ENCODE data around the gene CXCL16. TPM values are rescaled to one million over a fixed set of nuclear protein-coding genes. Genes with fewer than 3 reads are reported as not detected.

CXCL16 gene
- total RNA-seq, 1 donor from 2014 or later, result 3.5 TPM

GRCh38 chr17:4725646-4726310 lies 13.9 kb downstream of the CXCL16 start:
- no peak for ATAC-seq (ENCODE audit: low read depth)
- intact Hi-C loops (cut with micrococcal nuclease), result no loop called here
- peak overlapping the region; percentile 16 for H3K27ac Mint-ChIP-seq
- no peaks in the 10 kb centered on the region for H3K9me3 Mint-ChIP-seq
- H3K4me1 Mint-ChIP-seq, result peaks cover 9% of the 10 kb centered on the region
- H3K27me3 Mint-ChIP-seq, result no peaks in the 10 kb centered on the region
- no peak for DNase-seq
- no peak overlapping the region for H3K4me3 Mint-ChIP-seq
- ChIA-PET POLR2A (interaction anchor here (0.6 to 1.7 kb wide), 3 partner anchors 15 to 81 kb away, joined by 3 to 11 read pairs (median 3); partner anchors contain the start of genes ARRB2 and PLD2), CTCF (interaction anchor here (1.1 kb wide), 1 partner anchor 64 kb away, joined by 3 read pairs; no protein-coding TSS in a partner anchor)
- H3K36me3 Mint-ChIP-seq (ENCODE audit: low read depth), result peaks cover 5% of the 10 kb centered on the region
- TF ChIP-seq, protein P1, sequence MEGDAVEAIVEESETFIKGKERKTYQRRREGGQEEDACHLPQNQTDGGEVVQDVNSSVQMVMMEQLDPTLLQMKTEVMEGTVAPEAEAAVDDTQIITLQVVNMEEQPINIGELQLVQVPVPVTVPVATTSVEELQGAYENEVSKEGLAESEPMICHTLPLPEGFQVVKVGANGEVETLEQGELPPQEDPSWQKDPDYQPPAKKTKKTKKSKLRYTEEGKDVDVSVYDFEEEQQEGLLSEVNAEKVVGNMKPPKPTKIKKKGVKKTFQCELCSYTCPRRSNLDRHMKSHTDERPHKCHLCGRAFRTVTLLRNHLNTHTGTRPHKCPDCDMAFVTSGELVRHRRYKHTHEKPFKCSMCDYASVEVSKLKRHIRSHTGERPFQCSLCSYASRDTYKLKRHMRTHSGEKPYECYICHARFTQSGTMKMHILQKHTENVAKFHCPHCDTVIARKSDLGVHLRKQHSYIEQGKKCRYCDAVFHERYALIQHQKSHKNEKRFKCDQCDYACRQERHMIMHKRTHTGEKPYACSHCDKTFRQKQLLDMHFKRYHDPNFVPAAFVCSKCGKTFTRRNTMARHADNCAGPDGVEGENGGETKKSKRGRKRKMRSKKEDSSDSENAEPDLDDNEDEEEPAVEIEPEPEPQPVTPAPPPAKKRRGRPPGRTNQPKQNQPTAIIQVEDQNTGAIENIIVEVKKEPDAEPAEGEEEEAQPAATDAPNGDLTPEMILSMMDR (IDR thresholded peaks at IDR 0.05), result no peak

GRCh38 chr17:4724650-4725049 lies 15.1 kb downstream of the CXCL16 start:
- Mint-ChIP-seq H3K9me3 (no peaks in the 10 kb centered on the region), H3K27me3 (no peaks in the 10 kb centered on the region), H3K4me3 (no peak overlapping the region), H3K27ac (no peak overlapping the region), H3K4me1 (peaks cover 5% of the 10 kb centered on the region), H3K36me3 (ENCODE audit: low read depth) (peaks cover 16% of the 10 kb centered on the region)
- no peak for ATAC-seq (ENCODE audit: low read depth)
- CTCF ChIA-PET, result interaction anchor here (0.6 kb wide), 1 partner anchor 201 kb away, joined by 3 read pairs; no protein-coding TSS in a partner anchor
- no peak for DNase-seq
- intact Hi-C loops (cut with micrococcal nuclease), result no loop called here
- POLR2A ChIA-PET, result interaction anchor here (0.6 to 1.0 kb wide), 3 partner anchors 10 to 507 kb away, joined by 3 to 5 read pairs (median 3); partner anchors contain the start of gene PLD2
- TF ChIP-seq, protein P1 (IDR thresholded peaks at IDR 0.05), result no peak

- peaks cover 5% of the 10 kb centered on the region for H3K4me1 Mint-ChIP-seq
- TF ChIP-seq, protein P1 (IDR thresholded peaks at IDR 0.05), result no peak
- no peak overlapping the region for H3K27ac Mint-ChIP-seq
- intact Hi-C loops (cut with micrococcal nuclease), result no loop called here
- peaks cover 35% of the 10 kb centered on the region for H3K36me3 Mint-ChIP-seq (ENCODE audit: low read depth)
- no peak for DNase-seq
- no peak overlapping the region for H3K4me3 Mint-ChIP-seq
- no peak for ATAC-seq (ENCODE audit: low read depth)
- no peaks in the 10 kb centered on the region for H3K27me3 Mint-ChIP-seq
- H3K9me3 Mint-ChIP-seq, result no peaks in the 10 kb centered on the region
- ChIA-PET POLR2A (interaction anchor here (1.1 kb wide), 1 partner anchor 12 kb away, joined by 3 read pairs; the partner anchor contains the start of gene ARRB2), CTCF (no interaction called here)
Measured at GRCh38 chr17:4722678-4723240, 17.0 kb downstream of the CXCL16 start.

GRCh38 chr17:4721203-4722135 lies 18.3 kb downstream of the CXCL16 start:
- H3K4me1 Mint-ChIP-seq, result peaks cover 5% of the 10 kb centered on the region
- intact Hi-C loops (cut with micrococcal nuclease), result no loop called here
- H3K27me3 Mint-ChIP-seq, result no peaks in the 10 kb centered on the region
- H3K9me3 Mint-ChIP-seq, result no peaks in the 10 kb centered on the region
- DNase-seq (no peak), ATAC-seq (ENCODE audit: low read depth) (peak; percentile 40)
- ChIA-PET CTCF (interaction anchor here (1.0 kb wide), 1 partner anchor 69 kb away, joined by 3 read pairs; no protein-coding TSS in a partner anchor), POLR2A (no interaction called here)
- peak overlapping the region; percentile 21 for H3K27ac Mint-ChIP-seq
- no peak overlapping the region for H3K4me3 Mint-ChIP-seq
- H3K36me3 Mint-ChIP-seq (ENCODE audit: low read depth), result peaks cover 46% of the 10 kb centered on the region
- TF ChIP-seq, protein P1 (IDR thresholded peaks at IDR 0.05), result no peak
